Activated CD4-positive, alpha-beta T cell treated with anti-CD3 and anti-CD28 coated beads for 24 hours (primary cell): Measurements from ENCODE around the gene ZNF552.
"Not testable (repeated sequence)": the region's sequence is repeated elsewhere in the genome, so short reads cannot be mapped to it uniquely, and the experiment has no call there.

Experiments
- DNase-seq, 2 donors: peaks; one replicate each; pipeline ENCODE4 v3.0.0-alpha.2; 2020; ENCODE audit warnings: low read depth in 2 of 2

Gene ZNF552

GRCh38 chr19:57818378-57818777, 3.7 kb upstream of the ZNF552 start:
- DNase-seq: no peak

DNA sequence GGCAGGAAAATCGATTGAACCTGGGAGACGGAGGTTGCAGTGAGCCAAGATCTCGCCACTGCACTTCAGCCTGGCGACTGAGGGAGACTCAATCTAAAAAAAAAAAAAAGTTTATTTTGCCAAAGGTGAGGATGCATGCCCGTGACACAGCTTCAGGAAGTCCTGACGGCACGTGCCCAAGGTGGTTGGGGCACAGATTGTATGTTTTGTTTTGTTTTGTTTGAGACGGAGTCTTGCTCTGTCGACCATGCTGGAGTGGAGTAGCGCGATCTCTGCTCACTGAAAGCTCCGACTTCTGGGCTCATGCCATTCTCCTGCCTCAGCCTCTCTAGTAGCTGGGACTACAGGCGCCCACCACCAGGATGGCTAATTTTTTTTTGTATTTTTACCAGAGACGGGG, 3.3 kb upstream of the ZNF552 start:
- no peak for DNase-seq

- DNase-seq: no peak
These were observed 1.9 kb upstream of the ZNF552 start for GRCh38 chr19:57816652-57817051.

GRCh38 chr19:57815247-57816075, 748 bp upstream of the ZNF552 start:
- no peak for DNase-seq

DNA sequence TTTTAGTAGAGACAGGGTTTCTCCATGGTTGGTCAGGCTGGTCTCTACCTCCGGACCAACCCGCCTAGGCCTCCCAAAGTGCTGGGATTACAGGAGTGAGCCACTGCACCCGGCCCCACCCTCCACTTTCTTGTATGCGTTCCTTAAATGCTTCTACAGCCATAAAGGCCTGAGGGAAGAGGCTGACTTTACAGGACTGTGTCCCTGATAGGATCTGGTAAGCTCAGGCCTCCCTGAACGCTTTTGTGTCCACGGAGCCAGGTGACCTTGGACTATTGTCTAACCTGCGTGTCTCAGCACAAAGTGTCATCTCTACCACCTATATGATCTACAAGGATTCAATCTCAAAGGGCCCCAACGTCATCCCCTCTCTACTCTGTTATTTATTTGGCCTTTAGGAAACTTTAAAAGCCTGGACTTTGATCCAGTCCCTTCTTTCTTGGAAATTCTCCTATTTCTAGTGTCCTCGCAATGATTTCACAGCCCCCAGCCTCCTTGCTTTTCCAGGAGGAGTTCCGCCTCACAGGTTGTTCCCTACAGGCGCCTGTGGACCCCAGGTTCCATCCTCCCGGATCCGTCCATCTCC, 701 bp downstream of the ZNF552 start:
- DNase-seq: no peak

DNA sequence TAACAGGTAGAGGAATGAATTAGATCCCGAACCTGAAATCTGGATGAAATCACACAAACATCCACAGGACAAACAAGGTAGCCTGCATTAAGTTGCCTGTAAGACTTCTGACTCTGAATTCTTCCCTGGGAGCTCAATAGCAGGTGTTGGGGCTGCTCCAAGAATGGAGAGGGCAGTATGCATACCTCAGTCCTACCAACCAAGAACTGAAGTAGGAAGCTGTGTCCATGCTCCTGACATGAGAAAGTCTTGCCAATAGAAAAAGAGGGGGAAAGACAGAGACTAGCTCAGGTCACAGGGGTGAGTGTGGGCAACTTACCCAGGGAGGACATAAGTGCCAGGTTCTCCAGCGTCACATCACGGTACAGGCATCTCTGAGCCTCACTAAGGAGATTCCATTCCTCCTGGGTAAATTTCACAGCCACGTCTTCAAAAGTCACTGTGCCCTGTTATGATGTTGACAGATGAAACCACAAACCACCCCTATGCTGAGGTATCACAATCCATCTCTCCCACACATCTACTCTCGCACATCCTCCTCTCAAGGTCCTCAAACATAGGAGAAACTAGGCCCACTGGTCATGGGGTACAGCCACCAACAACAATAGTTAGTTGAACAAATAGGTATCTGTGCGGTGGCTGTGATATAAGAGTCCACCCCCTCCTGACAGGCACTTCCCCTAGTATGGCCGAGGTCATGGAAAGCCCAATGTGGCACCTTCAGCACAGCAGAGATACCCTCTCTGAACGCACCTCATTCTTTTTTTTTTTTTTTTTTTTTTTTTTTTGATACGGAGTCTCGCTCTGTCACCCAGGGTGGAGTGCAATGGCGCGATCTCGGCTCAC, 1.5 kb downstream of the ZNF552 start:
- DNase-seq: not testable (repeated sequence)

DNA sequence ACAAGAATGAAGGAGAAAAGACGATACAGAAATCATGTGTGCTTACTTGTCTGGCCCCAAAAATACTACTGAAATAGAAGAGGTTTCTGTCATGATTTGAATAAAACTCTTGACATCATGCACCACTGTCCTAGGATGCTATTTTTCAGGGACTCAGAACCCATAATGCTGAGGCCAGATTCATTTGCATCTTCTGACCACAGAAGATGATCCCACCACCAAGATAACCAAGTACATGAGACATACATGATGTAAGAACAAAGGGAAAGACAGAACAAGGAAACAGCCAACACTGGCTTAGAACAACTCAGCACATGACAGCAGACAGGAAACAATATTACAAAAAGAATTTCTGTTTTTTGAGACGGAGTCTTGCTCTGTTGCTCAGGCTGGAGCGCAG, 2.5 kb downstream of the ZNF552 start:
- no peak for DNase-seq

GRCh38 chr19:57810410-57811295, 4.1 kb downstream of the ZNF552 start:
- not testable (repeated sequence) for DNase-seq

DNA sequence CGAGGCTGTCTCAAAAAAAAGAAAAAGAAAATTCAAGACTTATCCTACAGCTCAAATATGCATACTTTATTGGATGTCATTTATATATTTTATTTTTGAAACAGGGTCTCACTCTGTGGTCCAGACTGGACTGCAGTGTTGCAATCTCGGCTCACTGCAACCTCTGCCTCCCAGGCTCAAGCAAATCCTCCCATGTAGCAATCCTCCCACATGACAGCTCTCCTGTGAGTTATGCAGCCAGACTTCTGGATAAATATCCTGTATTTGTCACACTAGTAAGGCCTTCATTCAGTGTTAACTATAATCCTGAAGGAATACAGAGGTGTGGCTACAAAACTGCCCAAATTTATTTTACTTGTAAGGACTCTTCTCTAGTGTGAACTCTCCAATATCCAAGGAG, 7.2 kb downstream of the ZNF552 start:
- no peak for DNase-seq

DNA sequence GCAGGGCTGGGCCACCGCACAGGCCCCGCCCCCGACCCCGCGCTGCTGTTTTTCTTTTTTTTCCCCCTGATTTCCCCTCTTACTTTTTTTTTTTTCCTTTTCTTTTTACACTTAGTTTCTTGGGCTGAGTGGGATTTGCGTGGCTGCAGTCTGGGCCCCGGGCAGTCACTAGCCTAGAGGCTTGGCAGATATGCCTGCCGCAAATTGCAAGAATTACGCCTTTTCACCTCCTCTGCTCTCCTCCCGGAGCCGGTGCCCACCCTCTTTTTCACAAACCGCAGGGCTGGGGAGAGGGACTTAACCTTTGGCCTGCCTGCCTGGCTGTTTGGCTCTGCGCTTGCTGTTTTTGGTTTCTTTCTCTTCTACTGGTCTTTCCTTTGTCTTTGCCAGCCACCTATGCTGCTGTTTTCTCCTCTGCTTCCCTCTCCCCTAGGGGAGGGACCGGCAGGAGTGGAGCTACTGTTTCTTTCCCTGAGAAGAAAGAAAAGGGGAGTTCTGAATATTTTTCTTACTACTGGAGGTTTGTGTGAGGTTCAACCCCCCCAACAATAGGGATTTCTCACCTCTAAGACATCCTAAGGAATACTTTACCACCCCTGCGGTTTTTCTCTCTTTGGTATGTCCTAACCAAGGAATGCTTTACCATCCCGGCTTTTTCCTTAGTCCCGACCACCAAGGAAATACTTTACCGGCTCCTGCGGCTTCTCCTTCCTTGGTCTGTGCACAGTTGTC, 11.0 kb downstream of the ZNF552 start:
- DNase-seq: no peak

DNA sequence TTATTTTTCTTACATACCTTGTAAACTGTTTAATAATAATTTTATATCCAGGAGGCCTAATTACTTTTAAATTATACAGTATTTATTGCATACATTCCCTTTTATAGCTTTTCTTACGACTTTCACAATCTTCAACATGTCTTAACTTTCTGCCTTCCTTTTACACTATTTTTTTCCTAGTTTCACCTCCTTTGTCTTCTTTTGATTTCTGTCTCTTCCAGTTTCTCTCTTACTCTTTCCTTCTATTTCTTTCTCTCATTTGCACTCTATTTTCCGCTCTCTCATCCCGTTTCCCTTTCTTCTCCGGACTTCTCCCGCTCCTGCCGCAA, 11.5 kb downstream of the ZNF552 start:
- no peak for DNase-seq

DNA sequence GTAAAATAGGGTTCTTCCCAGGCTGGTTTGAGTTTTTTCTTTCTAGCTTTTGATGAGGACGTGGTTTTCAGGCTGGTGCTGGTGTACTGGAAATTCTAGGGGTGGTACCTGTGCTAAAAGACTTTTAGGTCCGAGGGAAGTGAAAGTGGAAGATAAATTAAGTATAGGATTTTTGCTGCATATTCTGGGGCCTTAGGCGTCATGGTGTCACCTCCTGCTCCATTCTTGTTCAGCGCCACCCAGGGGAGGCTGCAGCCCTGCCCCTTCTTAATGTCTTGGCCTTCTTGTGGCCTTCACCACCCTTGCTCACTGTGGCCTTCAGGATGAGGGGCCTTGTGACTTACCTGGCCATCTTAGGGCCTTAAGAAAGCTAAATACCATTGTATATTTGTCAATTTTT, 12.4 kb downstream of the ZNF552 start:
- DNase-seq: no peak

- no peak for DNase-seq
These were observed 14.0 kb downstream of the ZNF552 start for GRCh38 chr19:57800696-57801095.

DNA sequence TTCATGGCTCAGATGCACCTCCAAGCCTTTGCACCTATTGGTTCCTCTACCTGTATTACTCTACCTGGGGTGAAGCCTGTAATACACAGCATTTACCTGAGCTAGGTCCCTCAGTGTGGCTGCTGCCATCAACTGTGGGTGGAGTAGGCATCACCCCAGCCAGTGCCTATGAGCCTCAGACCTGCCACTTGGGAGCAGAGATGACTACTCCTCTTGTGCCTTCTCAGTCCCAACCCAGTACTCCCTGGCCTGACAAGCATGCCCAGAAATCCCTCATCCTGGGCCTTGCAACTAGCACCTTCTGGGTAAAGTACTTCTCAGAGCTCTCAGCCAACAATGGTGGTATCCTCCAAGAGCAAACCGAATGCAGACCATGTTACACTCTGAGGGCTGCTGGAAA, 18.1 kb downstream of the ZNF552 start:
- DNase-seq: not testable (repeated sequence)

- no peak for DNase-seq
These were observed 25.4 kb downstream of the ZNF552 start for GRCh38 chr19:57789288-57789687.

DNA sequence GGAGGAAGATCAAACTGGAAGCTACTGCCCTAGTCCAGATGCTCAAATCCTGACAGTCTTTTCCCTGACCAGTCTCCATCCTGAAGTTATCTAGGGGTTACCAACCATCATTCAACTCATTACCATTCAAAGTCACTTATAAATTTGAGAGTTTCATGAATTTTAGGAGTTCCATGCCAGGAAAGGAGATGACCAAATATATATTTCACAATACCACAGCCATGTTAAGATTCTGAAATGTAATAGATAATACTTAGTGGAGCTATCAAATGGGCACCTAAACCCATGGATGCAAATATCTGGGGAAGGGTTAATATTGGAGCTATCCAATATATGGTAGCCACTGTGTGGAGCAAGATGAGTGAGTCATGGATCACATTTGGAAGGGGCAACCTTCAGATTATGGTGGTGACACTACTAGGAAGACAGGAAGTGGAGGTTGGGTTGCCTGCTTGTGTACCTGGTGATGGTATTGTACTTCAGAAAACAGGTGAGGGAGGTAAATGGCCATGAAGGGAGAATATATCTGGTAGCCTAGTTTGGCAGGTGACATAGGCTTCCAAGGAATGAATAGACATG, 26.5 kb downstream of the ZNF552 start:
- DNase-seq: no peak

- DNase-seq: no peak
These were observed 27.8 kb downstream of the ZNF552 start for GRCh38 chr19:57786906-57787305.

DNA sequence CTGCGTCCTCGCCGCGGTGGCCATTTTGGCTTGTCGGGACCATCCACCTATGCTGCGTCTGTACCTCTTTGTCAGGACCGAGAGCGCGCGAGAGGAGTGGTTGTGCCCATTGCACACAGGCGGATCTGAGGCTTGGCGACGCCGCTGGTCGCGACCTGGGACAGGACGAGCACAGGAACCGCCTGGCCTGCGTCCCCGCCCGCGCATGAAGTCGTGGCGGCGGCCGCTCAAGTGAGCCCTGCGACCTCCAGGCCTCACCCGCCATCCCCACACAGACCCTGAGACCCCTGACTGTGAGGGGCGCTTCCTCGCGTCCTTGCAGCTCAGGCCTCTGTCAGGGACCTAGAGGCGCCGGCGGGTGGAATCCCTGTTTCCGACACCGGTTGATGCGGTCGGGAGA, 28.4 kb downstream of the ZNF552 start:
- DNase-seq: no peak

- DNase-seq: no peak
These were observed 35.4 kb downstream of the ZNF552 start for GRCh38 chr19:57779220-57779845.

- no peak for DNase-seq
These were observed 36.4 kb downstream of the ZNF552 start for GRCh38 chr19:57778336-57778735.
